GM12878 (cell line): ENCODE measurements around the gene ATL3. TPM values are rescaled to one million over a fixed set of nuclear protein-coding genes. Genes with fewer than 3 reads are reported as not detected.

Experiments used
- ATAC-seq: fragments of 200-7000 bp; cut with Tn5 transposase; 3 replicates; pipeline ENCODE4 v1.9.1; 2020; ENCODE audit warnings: mild to moderate bottlenecking, moderate library complexity
- BruUV-seq: library from RNA; stranded (reverse); fragments of 400-500 nt; replicated peaks from 2 replicates; lab custom pipeline; 2021; lab: Mats Ljungman, UMichigan
- CTCF ChIA-PET: fragments of 300-600 bp; sonication (Branson Sonifier 250); formaldehyde crosslinking; extraction: SDS; loops from one replicate; lab custom pipeline; 2021; ENCODE audit warnings: inconsistent platforms; lab: Yijun Ruan, JAX
- POLR2A ChIA-PET: fragments of 350-600 bp; formaldehyde crosslinking; extraction: SDS; loops from one replicate; lab custom pipeline; 2021; ENCODE audit warnings: inconsistent platforms; lab: Charles Lee
- RAD21 ChIA-PET: fragments of 300-600 bp; sonication (Branson Sonifier 250); formaldehyde crosslinking; loops from one replicate; lab custom pipeline; 2023; ENCODE audit warnings: antibody characterized with exemption; ENCODE audit not compliant: unreplicated experiment; lab: Charles Lee
- SMC1A ChIA-PET: fragments of 300-600 bp; sonication (Branson Sonifier 250); formaldehyde crosslinking; loops from one replicate; lab custom pipeline; 2023; ENCODE audit not compliant: unreplicated experiment, uncharacterized antibody; lab: Charles Lee
- DNase-seq: peaks from one replicate; pipeline ENCODE4 v3.0.0-alpha.2; 2011; ENCODE audit warnings: low read depth, low spot score
- FAIRE-seq: peaks from 3 replicates; lab custom pipeline; 2011; peaks lifted over from hg19 to GRCh38; lab: Jason Lieb, UNC
- H2AFZ ChIP-seq: 2 replicates; pipeline ENCODE4 v1.6.0; 2011; ENCODE audit warnings: low read depth, low read length, control low read depth; ENCODE audit not compliant: control insufficient read depth
- H3K27ac ChIP-seq: 2 replicates; pipeline ENCODE4 v1.5.1; 2011; ENCODE audit warnings: control low read depth; ENCODE audit not compliant: control insufficient read depth, insufficient read depth
- H3K27me3 ChIP-seq, 2 experiments: replicated peaks in 1 of 2; 2 replicates each; pipeline versions ENCODE4 v1.6.0 to v1.6.1; 2011; ENCODE audit warnings: low read length in 1 of 2; ENCODE audit not compliant: control insufficient read depth in 2 of 2, insufficient read depth in 2 of 2
- H3K36me3 ChIP-seq, 2 experiments: 2 replicates each; pipeline ENCODE4 v1.5.1; 2011; ENCODE audit warnings: low read length in 1 of 2; ENCODE audit not compliant: control insufficient read depth in 2 of 2, insufficient read depth in 2 of 2
- H3K4me1 ChIP-seq: 2 replicates; pipeline ENCODE4 v1.6.1; 2011; ENCODE audit warnings: mild to moderate bottlenecking, low read length, moderate library complexity, mixed read lengths; ENCODE audit not compliant: control insufficient read depth, insufficient read depth
- H3K4me2 ChIP-seq: 2 replicates; pipeline ENCODE4 v1.6.0; 2011; ENCODE audit warnings: control low read depth; ENCODE audit not compliant: control insufficient read depth, insufficient read depth
- H3K4me3 ChIP-seq: fragments of 200-600 bp; sonication (generic); 2 replicates; pipeline ENCODE4 v1.5.1; 2016
- H3K79me2 ChIP-seq: 2 replicates; pipeline ENCODE4 v1.6.0; 2011; ENCODE audit warnings: low read length; ENCODE audit not compliant: control insufficient read depth, insufficient read depth
- H3K9ac ChIP-seq: 2 replicates; pipeline ENCODE4 v1.8.0; 2011; ENCODE audit warnings: low read length, control low read depth, mixed read lengths; ENCODE audit not compliant: control insufficient read depth, insufficient read depth
- H3K9me3 ChIP-seq: replicated peaks from 3 replicates; pipeline ENCODE4 v1.5.1; 2011; ENCODE audit warnings: mild to moderate bottlenecking, low read length; ENCODE audit not compliant: control insufficient read depth, insufficient read depth
- H4K20me1 ChIP-seq: 2 replicates; pipeline ENCODE4 v1.6.0; 2011; ENCODE audit not compliant: control insufficient read depth, insufficient read depth
- CEBPB ChIP-seq, 2 experiments: fragments of 150-350 bp in 1 of 2; IDR thresholded peaks; 2 replicates each; pipeline ENCODE4 v1.6.1; 2012 to 2014; ENCODE audit warnings: low read depth in 2 of 2, low read length in 2 of 2, borderline replicate concordance in 1 of 2, inconsistent platforms in 1 of 2
- FOXM1 ChIP-seq: IDR thresholded peaks from 2 replicates; pipeline ENCODE4 v1.6.1; 2012; ENCODE audit warnings: low read depth, mild to moderate bottlenecking, inconsistent platforms, low read length, moderate library complexity
- IKZF2 ChIP-seq, 2 experiments: fragments of 450-650 bp; IDR thresholded peaks; 2 replicates each; pipeline ENCODE4 v1.6.1; 2017; ENCODE audit warnings: mild to moderate bottlenecking in 2 of 2, moderate library complexity in 2 of 2
- NR2C2 ChIP-seq: IDR thresholded peaks from 2 replicates; pipeline ENCODE4 v1.6.1; 2011; ENCODE audit warnings: borderline replicate concordance, low read depth; ENCODE audit not compliant: control insufficient read depth, insufficient read length
- RAD51 ChIP-seq: fragments of 450-650 bp; IDR thresholded peaks from 2 replicates; pipeline ENCODE4 v1.6.1; 2016; ENCODE audit warnings: moderate library complexity, mild to moderate bottlenecking, inconsistent platforms
- SIX5 ChIP-seq: IDR thresholded peaks from 2 replicates; pipeline ENCODE4 v1.6.1; 2011; ENCODE audit warnings: mild to moderate bottlenecking, low read depth, low read length, moderate library complexity; ENCODE audit not compliant: severe bottlenecking
- SREBF1 ChIP-seq: IDR thresholded peaks from 2 replicates; pipeline ENCODE4 v1.6.1; 2012; ENCODE audit warnings: mild to moderate bottlenecking, low read length
- SUPT20H ChIP-seq: IDR thresholded peaks from 2 replicates; pipeline ENCODE4 v1.6.1; 2011; ENCODE audit warnings: low read depth, mild to moderate bottlenecking, low read length, moderate library complexity, borderline replicate concordance; ENCODE audit not compliant: control insufficient read depth
- TBL1XR1 ChIP-seq: IDR thresholded peaks from 2 replicates; pipeline ENCODE4 v1.6.1; 2012; ENCODE audit warnings: low read depth, low read length, improper control_type of control experiment
- WGBS: methylation state at CpG from one replicate; pipeline ENCODE4 v1.1.6; 2016; ENCODE audit warnings: low lambda C conversion rate; ENCODE audit not compliant: insufficient replicate concordance, insufficient coverage; ENCODE audit errors: missing lambda C conversion rate; 5-methylcytosine and 5-hydroxymethylcytosine counted together
- in situ Hi-C: fragments of 300-500 bp; cut with MboI; formaldehyde crosslinking; loops from 9 replicates; pipeline ENCODE4 v1.14.3; 2018; ENCODE audit warnings: mixed read lengths
- intact Hi-C: fragments of 100-400 bp; cut with micrococcal nuclease; formaldehyde crosslinking; loops from one replicate; pipeline ENCODE4 v1.14.2; 2022; ENCODE audit not compliant: unreplicated experiment
- polyA plus RNA-seq, 11 experiments: library from polyadenylated mRNA; depleted of rRNA in 4 of 11; unstranded in 6 of 11; stranded (reverse) in 5 of 11; fragments of >200 nt; fragmentation: Nextera tagmentation in 4 of 11; fragmentation: Illumina TruSeq in 1 of 11; extraction: Ambion mirVana in 4 of 11; extraction: Trizol in 1 of 11; gene quantifications; 1 replicate in 1 of 11; 2 replicates in 10 of 11; pipeline versions ENCODE4 v1.2.1 to v1.2.3, GENCODE V29; 2011 to 2016; ENCODE audit warnings: inconsistent platforms in 2 of 11, missing spikeins in 2 of 11, low read depth in 1 of 11
- total RNA-seq, 4 experiments: library from RNA; depleted of rRNA in 3 of 4; stranded (reverse); fragments of >200 nt in 3 of 4; fragmentation: Illumina TruSeq in 1 of 4; extraction: Trizol in 1 of 4; gene quantifications; 2 replicates each; pipeline versions ENCODE4 v1.2.1 to v1.2.3, GENCODE V29; 2013 to 2021

The ATL3 gene
- total and polyA plus RNA-seq, 10 of the 15 experiments (the other 5 are each of a cell fraction or from before 2014, with no cell fraction given), result 12.0 to 36.0 (median 21.5) TPM

- ChIA-PET POLR2A (no interaction called here), RAD21 (interaction anchor here (0.6 kb wide), 1 partner anchor 20 kb away, joined by 3 read pairs; no protein-coding TSS in a partner anchor), SMC1A (interaction anchor here (1.0 to 2.3 kb wide), 7 partner anchors 11 to 33 kb away, joined by 3 to 8 read pairs (median 5); no protein-coding TSS in a partner anchor), CTCF (interaction anchor here (0.9 kb wide), 1 partner anchor 33 kb away, joined by 3 read pairs; no protein-coding TSS in a partner anchor)
- Histone ChIP-seq H3K79me2 (peaks cover 3% of the 10 kb centered on the region), H3K36me3 (no peaks in the 10 kb centered on the region), H3K4me2 (no peak overlapping the region), H2AFZ (no peak overlapping the region), H3K4me1 (no peaks in the 10 kb centered on the region; the same call in 1 of the 2 replicates), H3K9me3 (no peaks in the 10 kb centered on the region; the same call in 2 of the 3 replicates), H3K27ac (no peak overlapping the region), H3K4me3 (no peak overlapping the region), H4K20me1 (no peaks in the 10 kb centered on the region), H3K27me3 (no peaks in the 10 kb centered on the region), H3K9ac (no peak overlapping the region)
- TF ChIP-seq TBL1XR1 (no peak), IKZF2 (IDR thresholded peaks at IDR 0.05) (no peak), SREBF1 (no peak), FOXM1 (no peak), CEBPB (IDR thresholded peaks at IDR 0.05; ENCODE audit: borderline replicate concordance in 1 of 2, low read depth in 2 of 2, low read length in 2 of 2) (no peak), SUPT20H (no peak), RAD51 (no peak)
- ATAC-seq (no peak), FAIRE-seq (no peak), DNase-seq (no peak)
- intact Hi-C loops, result no loop called here
- 96% methylated on average over 2 of the region's 2 CpGs for WGBS
- BruUV-seq, result no TSS peak
- in situ Hi-C loops, result no loop called here
Observed at GRCh38 chr11:63705526-63705925, 34.4 kb upstream of the ATL3 start.

- CTCF ChIA-PET, result interaction anchor here (1.0 to 2.3 kb wide), 4 partner anchors 9 to 61 kb away, joined by 4 to 8 read pairs (median 6); no protein-coding TSS in a partner anchor
- POLR2A ChIA-PET, result no interaction called here
- FAIRE-seq (no peak), ATAC-seq (no peak), DNase-seq (no peak)
- Histone ChIP-seq H3K36me3 (no peaks in the 10 kb centered on the region), H3K4me1 (no peaks in the 10 kb centered on the region; the same call in 1 of the 2 replicates), H3K27me3 (no peaks in the 10 kb centered on the region), H4K20me1 (no peaks in the 10 kb centered on the region), H3K9me3 (no peaks in the 10 kb centered on the region; the same call in 2 of the 3 replicates), H2AFZ (no peak overlapping the region)
- intact Hi-C loops, result no loop called here
- SMC1A ChIA-PET, result interaction anchor here (1.3 kb wide), 1 partner anchor 9 kb away, joined by 3 read pairs; no protein-coding TSS in a partner anchor
- TF ChIP-seq NR2C2, result no peak
- no peak for TF ChIP-seq SIX5
- TF ChIP-seq, all 136 proteins: peak for 0
- in situ Hi-C loops, result no loop called here
- H3K9ac ChIP-seq, result no peak overlapping the region
- peaks cover 4% of the 10 kb centered on the region for H3K79me2 ChIP-seq
- WGBS, result 100% methylated on average over 1 of the region's 1 CpG
- no peak overlapping the region for H3K27ac ChIP-seq
- RAD21 ChIA-PET, result no interaction called here
- H3K4me2 ChIP-seq, result no peak overlapping the region
- BruUV-seq, result no TSS peak
- no peak overlapping the region for H3K4me3 ChIP-seq
Observed at GRCh38 chr11:63699896-63700295, 28.7 kb upstream of the ATL3 start.
